HG03039 (cell line): ENCODE results near the gene WDR82.

Source experiments
- ATAC-seq: cut with Tn5 transposase; IDR thresholded peaks from one replicate; pipeline ENCODE4 v1.9.1; 2021; ENCODE audit warnings: mild to moderate bottlenecking, moderate library complexity; ENCODE audit not compliant: unreplicated experiment

Gene WDR82

DNA sequence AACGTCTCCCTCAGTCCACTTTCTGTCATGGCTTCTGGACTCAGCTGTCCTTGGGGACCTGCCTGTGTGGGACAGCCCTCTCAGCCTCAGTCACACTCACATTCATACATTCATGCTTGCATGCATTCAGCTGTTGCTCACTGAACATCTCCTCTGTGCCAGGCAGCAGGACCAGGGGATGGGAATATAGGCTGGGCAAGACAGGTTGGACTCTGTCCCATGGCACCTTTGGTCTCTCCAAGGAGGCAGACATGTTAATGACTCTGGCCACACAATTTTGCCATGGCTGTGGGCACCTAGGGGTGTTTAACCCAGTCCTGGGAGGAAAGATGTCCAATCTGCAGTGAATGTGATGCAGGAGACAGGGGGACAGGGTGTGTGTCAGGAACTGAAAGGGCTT is 29.9 kb upstream of the WDR82 start:
- no peak for ATAC-seq

DNA sequence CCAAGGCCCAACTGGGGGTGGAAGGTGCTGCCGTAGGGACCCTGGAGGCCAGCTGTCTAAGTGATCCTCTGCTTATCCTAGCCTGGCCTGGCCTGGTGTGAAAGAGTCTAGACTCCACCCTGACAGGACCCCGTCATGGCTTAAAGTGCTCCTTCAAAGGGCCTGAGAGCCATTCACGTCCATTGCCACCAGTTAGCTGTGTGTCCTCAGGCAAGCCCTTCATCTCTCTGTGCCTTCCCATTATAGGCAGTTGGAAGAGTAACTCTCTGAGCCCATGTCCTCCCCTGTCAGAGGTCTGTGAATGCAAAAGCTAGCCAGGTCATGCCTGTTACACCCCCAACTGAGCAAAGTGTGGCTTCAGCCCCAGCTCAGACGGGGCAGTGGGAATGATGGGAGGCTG is 28.5 kb upstream of the WDR82 start:
- ATAC-seq = no peak

DNA sequence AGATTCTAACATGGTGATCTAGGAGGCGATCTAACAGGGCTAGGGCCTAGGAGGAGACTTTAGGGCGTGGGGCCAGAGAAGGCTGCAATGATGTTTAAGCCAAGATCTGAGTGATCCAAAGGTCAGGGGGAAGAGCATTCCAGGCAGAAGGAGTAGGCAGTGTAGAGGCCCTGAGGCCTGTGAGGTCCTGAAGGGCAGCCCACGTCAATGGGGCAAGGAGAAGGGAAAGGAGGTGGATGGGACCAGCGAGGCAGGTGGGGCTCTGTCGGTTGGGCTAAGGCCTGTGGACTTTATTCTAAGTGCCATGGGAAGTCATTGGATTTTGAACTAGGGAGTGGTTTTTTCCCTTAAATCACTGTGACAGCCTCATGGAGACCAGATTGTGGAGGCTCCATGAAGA is 27.5 kb upstream of the WDR82 start:
- no peak for ATAC-seq

DNA sequence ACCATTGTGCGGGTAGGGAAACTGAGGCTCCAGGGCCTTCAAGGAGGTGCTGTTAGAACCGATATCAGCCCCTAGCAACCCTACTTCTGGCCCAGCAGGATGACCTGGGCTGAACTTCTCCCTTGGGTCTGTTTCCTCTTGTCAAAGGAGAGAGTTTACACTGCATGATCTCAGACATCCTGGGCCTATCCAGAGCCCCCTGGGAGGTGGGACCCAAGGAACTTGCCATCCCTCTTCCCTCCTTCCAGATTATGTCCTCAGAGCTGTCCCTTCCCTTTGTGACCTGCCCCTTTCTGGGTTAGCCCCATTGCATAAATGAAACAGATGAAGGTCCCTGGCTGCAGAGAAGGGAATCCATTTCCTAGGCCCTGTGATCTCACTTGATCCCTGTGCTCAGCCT is 25.4 kb upstream of the WDR82 start:
- no peak for ATAC-seq

DNA sequence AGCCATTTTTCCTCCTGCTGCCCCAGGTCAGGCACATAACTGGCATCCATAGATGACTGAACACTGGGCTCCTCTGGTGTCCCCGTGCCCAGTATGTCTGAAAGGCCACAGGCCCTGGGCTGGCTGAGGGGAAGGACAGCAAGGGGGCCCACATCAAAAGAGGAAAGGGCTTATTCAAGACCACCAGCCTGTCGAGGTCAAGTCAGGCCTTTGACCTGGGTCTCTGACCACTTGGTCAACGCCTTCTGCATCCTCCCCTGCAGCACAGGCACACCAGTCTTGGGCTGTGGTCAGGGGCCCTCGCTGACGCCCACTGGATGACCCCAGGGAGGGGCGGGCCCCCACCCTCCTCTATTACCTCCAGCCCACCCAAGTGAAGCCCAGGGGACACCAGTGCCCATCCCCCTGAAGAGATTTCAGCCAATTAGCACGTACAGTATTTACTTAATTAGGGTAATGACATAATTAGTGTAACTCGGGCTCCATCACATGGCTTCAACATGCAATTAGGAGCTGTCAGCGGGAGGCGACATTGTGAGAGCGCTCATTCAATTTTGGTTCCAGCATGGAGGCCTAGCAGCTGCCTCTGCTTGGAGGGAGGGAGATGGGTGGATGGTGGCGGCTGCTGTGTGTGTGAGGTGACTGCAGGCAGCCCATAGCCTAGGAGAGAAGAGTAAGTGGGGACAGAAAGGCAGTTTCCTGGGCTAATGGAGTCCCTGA is 24.1 kb upstream of the WDR82 start:
- ATAC-seq = no peak

DNA sequence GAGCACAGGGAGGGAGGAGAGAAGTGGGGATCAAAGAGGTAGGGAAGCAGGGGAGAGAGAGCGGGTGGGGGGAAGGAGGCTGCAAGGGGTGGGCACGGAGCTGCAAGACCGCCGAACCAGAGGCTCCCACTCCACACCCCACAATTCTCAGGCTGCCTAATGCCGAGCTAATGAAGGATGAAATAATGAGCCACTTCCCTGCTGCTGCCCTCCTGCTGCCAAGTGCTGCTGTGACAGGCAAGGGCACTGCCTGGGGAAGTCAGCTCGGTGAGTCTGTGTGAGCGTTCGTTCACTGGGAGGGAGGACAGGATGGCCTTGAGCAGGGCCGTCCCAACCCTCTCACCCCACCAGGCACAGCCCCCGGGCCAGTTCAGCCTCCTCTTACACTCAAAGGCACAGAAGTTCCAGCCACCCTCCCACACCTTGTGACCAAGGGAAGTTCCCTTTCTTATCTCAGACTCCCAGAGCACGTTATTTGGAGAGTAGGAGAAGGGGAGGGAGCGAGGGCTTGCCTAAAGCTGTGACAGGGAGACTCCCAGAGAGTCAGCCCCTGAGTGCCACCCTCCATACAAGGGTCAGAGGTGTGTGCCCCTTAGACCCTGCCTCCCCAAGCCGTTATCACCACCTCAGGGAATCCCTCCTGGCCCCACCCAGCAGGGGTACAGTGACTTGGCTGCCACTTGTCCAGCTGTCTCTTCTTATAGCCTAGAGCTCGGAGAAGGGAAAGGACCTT is 21.6 kb upstream of the WDR82 start:
- no peak for ATAC-seq

DNA sequence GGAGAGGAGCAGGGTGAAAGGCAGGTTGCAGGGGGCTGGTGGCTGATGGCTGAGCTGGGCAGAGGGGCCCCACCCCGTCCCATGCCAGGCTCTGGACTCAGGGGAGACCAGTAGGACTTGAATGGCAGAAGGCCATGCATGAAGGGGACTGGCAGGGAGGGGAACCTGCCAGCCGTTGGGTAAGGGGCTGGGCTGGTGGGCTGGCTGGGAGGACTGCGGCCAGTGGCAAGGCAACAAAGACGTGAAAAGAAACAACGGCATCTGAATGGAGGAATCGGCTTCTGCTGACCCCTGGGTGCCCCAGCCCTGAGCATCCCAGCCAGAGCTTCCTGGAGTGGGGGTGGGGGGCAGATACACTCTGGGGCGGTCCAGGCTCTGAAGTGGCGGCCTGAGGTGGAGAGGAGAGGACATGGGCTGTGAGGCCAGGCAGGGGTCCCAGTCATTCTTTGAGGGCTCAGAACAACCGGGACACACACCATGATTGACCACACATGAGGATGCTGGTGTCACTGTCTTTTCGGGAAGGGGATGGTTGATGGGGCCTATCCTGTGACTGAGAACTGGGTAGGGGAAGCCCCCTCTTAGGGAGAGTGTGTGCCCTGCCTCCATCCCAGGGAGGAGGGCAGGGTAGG is 20.9 kb upstream of the WDR82 start:
- ATAC-seq = no peak

DNA sequence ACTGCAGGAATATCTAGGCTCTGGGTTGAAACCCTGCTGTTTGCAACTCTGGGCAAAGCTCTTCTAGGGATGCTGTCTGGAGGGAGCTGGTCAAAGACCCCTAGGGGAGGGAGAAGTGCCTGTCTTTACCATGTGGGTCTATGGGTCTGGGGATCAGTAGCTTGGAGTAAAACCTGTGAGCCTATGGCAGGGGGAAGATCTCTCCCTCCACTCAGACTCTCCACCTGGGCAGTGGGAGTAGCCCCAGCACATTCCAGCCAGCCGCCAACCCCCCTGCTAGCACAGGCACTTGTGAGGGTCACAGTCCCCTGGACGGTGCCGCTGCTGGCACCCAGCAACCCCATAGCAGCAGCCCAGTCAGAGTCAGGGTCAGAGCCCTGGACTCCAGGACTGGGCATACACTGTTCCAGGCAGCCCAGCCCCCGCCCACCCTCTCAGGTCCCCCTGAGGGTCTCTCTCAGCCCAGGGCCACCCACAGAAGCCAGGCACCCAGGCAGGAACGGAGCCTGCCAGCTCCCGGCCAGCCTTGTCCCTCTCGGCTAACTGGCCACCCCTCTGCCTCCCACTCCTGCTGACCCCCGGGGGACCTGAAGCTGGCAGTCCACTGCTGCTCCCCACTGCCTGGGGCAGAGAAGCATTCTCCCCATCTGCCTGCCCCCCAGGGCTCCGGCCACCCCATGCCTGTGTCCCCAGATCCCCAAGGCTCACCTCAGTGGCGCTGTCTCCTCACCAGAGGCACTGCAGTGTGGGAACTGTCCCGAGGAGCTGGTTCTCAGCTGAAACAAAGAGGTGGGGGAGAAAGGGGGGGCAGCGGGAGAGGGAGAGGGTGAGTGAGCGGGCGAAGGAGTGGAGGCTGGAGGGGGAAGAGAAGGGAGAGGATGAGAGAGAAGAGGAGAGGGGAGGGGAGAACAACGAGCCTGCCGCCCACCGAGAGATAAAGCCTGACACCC is 20.0 kb upstream of the WDR82 start:
- ATAC-seq = no peak

DNA sequence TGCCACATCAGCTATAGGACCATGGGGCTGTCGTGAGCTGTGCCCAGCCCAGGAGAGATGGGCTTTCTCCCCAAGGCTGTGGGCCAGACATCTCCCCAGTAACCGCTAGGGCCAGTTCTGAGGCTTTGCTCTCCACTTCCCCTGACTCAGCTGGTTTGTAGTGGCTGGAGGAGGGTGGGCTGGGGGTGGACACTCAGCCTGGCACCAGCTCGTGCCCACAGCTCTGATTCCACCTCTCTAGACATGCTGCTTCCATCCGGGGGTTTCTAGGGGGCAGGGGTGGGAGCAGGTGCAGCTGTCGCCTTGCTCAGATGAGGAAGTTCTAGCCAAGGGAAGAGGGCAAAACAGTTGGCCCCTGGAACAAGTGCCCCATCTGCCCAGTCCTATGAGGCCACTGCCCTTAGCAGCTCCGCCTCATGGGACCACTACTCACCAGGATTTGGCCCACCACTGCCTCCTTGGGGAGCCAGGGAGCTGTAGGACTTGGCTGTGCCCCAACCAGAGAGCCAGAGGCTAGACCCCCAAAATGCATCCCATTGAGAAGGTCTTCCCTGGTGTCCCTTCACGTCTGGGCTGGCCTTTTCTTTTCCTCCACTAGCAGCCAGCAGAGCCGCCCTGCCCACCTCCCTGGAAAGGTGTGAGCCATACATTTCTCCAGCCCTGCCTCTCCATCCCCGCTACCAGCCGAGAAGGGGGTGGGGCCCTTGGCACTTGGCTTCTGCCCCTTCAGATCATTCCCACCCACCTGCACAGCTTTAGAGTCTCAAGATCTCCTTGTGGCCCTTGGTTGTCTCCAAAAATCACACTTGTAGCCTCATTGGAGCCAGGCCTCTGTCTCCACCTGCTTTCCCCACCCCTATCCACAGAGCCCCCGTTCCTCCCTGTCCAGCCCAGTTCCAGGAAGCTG is 19.0 kb upstream of the WDR82 start:
- ATAC-seq = no peak

DNA sequence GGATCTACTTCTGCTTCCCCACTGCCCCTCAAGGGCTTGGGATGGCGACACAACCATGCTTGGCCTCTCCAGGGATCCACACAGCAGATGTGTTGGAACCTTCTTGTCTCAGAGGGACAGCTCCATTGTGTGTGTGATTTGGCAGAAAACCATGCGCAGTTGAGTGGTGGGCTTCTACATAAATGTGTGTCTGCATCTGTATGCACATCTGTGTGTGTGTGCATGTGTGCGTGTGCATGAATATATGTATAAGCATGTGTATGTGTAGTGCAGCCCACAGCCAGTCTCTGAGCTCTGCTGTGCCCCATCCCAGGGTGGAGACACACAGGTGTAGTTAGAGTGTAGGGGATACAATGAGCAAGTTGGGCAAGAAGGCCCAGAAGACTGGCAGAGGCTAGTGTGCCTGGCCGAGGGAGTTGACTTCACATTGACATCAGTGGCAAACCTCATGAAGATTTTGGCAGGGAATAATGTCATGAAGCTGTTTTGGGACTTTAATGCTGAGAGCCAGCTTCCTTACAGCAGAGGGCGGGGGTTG is 17.3 kb upstream of the WDR82 start:
- no peak for ATAC-seq

DNA sequence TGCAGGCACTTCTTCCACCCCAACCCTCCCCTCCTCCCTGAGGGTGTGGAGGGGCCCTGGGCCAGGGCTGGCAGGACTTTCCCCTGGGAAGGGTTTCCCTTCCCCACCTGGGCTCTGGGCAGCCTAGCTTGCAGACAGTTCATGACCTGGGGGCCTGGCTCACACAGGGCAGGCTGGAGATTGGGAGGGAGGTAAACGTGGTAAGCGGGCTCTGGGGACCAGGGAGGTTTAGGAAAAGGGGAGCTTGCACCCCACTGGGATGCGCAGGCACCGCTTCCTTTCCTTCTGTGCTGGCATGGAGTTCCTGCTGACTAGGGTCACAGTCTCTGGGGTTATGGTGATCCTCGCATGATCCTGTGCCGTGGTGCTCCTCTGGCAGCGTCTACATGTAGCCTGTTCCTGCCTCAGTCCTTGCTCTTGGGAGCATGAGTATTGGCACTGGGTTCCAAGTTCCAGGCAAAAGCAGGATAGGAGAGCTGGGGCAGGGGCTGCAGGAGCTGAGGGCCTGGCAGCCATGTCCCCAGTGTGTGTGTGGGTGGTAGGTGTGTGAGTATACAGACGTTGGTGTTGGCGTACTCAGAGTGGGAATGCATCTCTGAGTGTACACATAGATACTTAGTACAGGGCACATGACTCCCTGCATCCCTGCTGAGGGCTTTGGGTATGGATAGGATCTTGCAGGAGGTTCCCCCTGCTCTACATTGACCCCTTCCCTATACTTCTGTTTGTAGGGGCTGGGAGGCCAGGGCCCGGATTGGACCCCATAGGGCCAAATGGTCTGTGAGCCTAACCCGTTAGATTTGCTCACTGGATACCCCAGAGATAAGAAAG is 16.1 kb upstream of the WDR82 start:
- ATAC-seq = no peak

DNA sequence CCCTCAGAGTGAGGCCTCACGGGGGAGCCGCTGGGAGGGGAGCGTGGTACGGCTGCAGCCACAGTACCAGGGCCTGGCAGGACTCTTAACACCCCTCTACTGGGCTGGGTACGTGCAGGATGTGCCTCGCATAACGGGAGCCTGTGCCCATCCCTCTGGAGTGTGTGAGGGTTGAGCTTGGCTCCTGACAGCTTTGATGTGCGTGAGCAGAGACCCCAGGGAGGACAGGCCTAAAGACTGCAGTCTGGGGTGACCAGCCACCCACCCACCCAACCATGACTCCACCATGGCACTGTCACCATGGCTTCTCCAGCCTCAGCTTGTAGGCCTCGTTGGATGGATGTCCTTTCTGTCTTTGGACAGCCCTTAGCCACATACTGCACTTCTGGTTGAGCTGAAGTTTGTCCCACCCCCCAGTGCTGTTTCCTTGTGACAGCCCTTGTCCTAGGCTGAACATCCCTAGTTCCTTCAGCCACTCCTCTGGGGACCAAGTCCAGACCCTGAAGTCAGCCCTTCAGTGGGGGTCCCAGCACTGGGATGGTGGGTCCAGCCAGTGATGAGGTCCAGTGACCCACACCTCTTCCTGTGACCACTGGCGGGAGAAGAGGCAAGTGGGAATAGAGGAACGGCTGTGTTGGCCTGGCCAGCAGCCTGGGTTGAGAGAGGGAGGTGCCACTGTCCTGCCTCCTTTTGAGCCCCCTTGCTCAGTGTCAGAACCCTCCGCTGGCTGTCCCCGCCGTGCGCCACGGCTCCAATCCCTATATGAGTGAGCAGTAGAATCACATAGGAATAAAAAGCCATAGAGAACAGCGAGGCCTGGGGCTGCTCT is 15.3 kb upstream of the WDR82 start:
- ATAC-seq = no peak

DNA sequence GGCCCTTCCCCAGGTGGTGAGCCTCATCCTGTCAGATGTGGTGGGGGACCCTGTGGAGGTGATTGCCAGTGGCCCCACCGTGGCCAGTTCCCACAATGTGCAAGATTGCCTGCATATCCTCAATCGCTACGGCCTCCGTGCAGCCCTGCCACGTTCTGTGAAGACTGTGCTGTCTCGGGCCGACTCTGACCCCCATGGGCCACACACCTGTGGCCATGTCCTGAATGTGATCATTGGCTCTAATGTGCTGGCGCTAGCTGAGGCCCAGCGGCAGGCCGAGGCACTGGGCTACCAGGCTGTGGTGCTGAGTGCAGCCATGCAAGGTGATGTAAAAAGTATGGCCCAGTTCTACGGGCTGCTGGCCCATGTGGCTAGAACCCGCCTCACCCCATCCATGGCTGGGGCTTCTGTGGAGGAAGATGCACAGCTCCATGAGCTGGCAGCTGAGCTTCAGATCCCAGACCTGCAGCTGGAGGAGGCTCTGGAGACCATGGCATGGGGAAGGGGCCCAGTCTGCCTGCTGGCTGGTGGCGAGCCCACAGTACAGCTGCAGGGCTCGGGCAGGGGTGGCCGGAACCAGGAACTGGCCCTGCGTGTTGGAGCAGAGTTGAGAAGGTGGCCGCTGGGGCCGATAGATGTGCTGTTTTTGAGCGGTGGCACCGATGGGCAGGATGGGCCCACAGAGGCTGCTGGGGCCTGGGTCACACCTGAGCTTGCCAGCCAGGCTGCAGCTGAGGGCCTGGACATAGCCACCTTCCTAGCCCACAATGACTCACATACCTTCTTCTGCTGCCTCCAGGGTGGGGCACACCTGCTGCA is 14.0 kb upstream of the WDR82 start:
- ATAC-seq = no peak

DNA sequence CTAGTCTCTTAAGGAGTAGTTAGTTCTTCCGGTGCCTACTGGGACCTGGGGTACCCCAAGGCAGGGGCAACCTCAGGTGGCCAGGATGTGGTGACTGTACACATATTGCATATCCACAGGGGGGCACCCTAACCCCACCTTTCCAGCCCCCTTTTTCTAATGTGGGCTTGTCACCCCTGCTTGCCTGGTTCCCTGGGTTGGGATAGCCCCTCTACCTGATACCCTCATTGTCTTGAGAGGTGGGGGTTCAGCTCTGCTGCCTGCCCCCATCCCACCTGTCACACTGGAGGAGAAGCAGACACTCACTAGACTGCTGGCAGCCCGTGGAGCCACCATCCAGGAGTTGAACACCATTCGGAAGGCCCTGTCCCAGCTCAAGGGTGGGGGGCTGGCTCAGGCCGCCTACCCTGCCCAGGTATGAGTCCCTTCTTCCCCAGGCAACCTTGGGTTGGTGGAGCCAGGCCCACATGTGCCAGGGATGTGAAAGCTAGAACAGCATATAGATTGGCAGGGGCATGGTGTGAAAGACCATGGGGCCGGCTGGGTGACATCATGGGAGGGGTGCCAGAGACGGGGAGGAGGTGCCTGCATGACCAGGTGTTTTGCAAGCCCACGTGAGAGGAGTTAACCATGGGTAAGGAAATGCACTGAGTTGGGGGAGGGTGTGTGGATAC is 13.2 kb upstream of the WDR82 start:
- ATAC-seq = no peak

DNA sequence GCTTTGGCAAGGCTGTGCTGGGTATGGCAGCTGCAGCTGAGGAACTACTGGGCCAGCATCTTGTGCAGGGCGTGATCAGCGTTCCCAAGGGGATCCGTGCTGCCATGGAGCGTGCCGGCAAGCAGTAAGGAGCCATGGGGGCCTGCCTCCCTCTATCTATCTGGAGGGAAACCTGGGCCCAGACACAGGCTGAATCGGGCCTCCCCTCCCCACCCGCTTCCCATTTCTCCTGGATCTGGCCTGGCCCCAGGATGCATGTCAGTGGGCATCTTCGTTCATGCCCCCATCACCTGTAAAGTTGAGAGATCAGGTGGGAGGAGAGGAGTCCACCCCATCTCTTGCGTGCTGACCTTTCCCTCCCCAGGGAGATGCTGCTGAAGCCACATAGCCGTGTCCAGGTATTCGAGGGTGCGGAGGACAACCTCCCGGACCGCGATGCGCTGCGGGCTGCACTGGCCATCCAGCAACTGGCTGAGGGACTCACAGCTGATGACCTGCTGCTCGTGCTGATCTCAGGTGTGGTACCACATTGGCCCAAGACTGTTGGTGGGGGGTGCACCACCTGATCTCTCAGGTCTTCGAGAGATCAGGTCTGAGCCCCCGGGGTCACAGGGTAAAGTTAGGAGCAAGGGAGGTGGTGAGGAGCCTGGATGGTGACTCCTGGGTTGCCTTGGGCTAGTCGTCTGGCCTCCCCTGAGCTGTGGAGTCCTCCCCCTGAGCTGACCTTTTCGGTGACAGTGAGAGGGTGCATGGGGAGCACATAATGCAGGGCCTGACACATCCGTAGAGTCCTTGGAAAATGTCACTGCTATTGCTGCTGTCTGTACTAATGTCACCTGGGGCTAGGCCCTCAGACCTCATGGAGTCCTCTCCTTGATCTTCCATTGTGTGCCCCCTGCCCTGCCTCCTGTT is 12.4 kb upstream of the WDR82 start:
- ATAC-seq = no peak
